ENCODE results near the gene CNTN5. TPM values are rescaled to one million over a fixed set of nuclear protein-coding genes. Genes with fewer than 3 reads are reported as not detected.
"Not testable (repeated sequence)": the region's sequence is repeated elsewhere in the genome, so short reads cannot be mapped to it uniquely, and the experiment has no call there.

CNTN5 gene
- polyA plus RNA-seq, 1 donor from 2014 or later = 1.1 TPM

DNA sequence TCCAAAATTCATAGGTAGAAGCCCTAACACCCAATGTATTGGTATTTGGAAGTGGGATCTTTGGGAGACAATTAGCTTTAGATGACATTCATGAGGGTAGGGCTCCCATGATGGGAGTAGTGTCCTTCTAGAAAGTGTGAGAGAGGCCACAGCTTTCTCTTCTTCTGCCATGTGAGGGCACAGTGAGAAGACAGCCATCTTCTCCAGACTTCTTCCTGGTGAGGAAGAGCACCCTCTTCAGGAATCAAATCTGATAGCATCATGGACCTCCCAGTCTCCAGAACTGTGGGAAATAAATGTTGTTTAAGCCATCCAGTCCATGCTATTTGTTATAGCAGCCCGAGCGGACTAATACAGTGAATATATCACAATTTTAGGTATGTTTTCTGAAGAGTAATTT is 96.9 kb downstream of the CNTN5 start:
- Histone ChIP-seq H3F3A (ENCODE audit: insufficient read depth, low read length, poor library complexity, severe bottlenecking) (no peaks in the 10 kb centered on the region), H4K20me1 (ENCODE audit: insufficient read depth) (no peaks in the 10 kb centered on the region), H3K36me3 (ENCODE audit: insufficient read depth, low read length) (no peaks in the 10 kb centered on the region), H3K27ac (ENCODE audit: low read length) (no peak overlapping the region), H3K4me3 (ENCODE audit: low read length) (no peak overlapping the region), H2AFZ (ENCODE audit: low read depth, low read length) (no peak overlapping the region), H3K4me2 (ENCODE audit: low read length) (no peak overlapping the region), H3K9me3 (ENCODE audit: low read length) (no peaks in the 10 kb centered on the region), H3K27me3 (ENCODE audit: insufficient read depth, low read depth, low read length) (no peaks in the 10 kb centered on the region), H3K79me2 (replicated peaks; ENCODE audit: insufficient read depth, low read length) (no peaks in the 10 kb centered on the region), H3K9me2 (ENCODE audit: insufficient read depth, low read length) (no peaks in the 10 kb centered on the region), H3K9ac (ENCODE audit: low read length) (no peak overlapping the region)
- TF ChIP-seq SMC3 (conservative IDR thresholded peaks at IDR 0.05; ENCODE audit: poor library complexity) (no peak), POLR2AphosphoS5 (IDR thresholded peaks at IDR 0.05) (no peak), EP300 (conservative IDR thresholded peaks at IDR 0.05; ENCODE audit: poor library complexity, severe bottlenecking) (no peak), EZH2 (IDR thresholded peaks at IDR 0.05; ENCODE audit: borderline replicate concordance, insufficient read depth, low read length, poor library complexity, severe bottlenecking) (no peak), TAF1 (IDR thresholded peaks at IDR 0.05; ENCODE audit: low read depth) (no peak)
- TF ChIP-seq, protein P1, sequence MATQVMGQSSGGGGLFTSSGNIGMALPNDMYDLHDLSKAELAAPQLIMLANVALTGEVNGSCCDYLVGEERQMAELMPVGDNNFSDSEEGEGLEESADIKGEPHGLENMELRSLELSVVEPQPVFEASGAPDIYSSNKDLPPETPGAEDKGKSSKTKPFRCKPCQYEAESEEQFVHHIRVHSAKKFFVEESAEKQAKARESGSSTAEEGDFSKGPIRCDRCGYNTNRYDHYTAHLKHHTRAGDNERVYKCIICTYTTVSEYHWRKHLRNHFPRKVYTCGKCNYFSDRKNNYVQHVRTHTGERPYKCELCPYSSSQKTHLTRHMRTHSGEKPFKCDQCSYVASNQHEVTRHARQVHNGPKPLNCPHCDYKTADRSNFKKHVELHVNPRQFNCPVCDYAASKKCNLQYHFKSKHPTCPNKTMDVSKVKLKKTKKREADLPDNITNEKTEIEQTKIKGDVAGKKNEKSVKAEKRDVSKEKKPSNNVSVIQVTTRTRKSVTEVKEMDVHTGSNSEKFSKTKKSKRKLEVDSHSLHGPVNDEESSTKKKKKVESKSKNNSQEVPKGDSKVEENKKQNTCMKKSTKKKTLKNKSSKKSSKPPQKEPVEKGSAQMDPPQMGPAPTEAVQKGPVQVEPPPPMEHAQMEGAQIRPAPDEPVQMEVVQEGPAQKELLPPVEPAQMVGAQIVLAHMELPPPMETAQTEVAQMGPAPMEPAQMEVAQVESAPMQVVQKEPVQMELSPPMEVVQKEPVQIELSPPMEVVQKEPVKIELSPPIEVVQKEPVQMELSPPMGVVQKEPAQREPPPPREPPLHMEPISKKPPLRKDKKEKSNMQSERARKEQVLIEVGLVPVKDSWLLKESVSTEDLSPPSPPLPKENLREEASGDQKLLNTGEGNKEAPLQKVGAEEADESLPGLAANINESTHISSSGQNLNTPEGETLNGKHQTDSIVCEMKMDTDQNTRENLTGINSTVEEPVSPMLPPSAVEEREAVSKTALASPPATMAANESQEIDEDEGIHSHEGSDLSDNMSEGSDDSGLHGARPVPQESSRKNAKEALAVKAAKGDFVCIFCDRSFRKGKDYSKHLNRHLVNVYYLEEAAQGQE (IDR thresholded peaks at IDR 0.05; ENCODE audit: borderline replicate concordance) = no peak
- TF ChIP-seq, protein P2, sequence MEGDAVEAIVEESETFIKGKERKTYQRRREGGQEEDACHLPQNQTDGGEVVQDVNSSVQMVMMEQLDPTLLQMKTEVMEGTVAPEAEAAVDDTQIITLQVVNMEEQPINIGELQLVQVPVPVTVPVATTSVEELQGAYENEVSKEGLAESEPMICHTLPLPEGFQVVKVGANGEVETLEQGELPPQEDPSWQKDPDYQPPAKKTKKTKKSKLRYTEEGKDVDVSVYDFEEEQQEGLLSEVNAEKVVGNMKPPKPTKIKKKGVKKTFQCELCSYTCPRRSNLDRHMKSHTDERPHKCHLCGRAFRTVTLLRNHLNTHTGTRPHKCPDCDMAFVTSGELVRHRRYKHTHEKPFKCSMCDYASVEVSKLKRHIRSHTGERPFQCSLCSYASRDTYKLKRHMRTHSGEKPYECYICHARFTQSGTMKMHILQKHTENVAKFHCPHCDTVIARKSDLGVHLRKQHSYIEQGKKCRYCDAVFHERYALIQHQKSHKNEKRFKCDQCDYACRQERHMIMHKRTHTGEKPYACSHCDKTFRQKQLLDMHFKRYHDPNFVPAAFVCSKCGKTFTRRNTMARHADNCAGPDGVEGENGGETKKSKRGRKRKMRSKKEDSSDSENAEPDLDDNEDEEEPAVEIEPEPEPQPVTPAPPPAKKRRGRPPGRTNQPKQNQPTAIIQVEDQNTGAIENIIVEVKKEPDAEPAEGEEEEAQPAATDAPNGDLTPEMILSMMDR (IDR thresholded peaks at IDR 0.05; ENCODE audit: poor library complexity, severe bottlenecking) = no peak

DNA sequence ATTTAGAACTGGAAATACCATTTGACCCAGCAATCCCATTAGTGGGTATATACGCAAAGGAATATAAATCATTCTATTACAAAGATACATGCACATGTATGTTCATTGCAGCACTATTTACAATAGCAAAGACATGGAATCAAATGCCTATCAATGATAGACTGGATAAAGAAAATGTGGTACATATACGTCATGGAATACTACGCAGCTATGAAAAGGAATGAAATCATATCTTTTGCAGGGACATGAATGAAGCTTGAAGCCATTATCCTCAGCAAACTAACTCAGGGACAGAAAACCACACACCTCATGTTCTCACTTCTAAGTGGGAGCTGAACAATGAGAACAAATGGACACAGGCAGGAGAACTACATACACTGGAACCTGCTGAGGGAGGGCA is 113.1 kb downstream of the CNTN5 start:
- H3K9me2 ChIP-seq (ENCODE audit: insufficient read depth, low read length); H3K36me3 ChIP-seq (ENCODE audit: insufficient read depth, low read length); H4K20me1 ChIP-seq (ENCODE audit: insufficient read depth); H3K9ac ChIP-seq (ENCODE audit: low read length); H2AFZ ChIP-seq (ENCODE audit: low read depth, low read length); H3F3A ChIP-seq (ENCODE audit: insufficient read depth, low read length, poor library complexity, severe bottlenecking); H3K4me3 ChIP-seq (ENCODE audit: low read length); H3K27ac ChIP-seq (ENCODE audit: low read length); H3K4me2 ChIP-seq (ENCODE audit: low read length); H3K79me2 ChIP-seq (replicated peaks; ENCODE audit: insufficient read depth, low read length); H3K9me3 ChIP-seq (ENCODE audit: low read length); H3K27me3 ChIP-seq (ENCODE audit: insufficient read depth, low read depth, low read length): not testable (repeated sequence)

DNA sequence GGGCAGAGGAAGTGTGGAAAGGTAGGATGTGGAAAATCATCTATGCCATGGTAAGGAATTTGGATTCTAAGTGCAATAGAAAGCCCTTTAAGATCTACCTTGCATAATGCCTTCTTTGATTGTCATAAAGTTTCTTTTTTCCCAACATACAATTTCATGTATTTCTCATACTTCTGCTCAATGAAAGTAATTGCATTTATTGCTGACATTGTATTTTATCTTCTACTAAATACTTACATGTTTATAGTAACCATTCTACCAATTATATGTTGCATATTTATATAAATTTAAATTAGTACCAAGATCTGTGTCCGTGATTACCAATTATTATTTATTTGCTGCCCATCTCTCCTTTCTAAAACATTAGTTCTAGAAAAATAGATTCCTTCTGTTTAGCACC is 114.8 kb downstream of the CNTN5 start:
- no peaks in the 10 kb centered on the region for H3K27me3 ChIP-seq (ENCODE audit: insufficient read depth, low read depth, low read length)
- H3K36me3 ChIP-seq (ENCODE audit: insufficient read depth, low read length) = no peaks in the 10 kb centered on the region
- no peaks in the 10 kb centered on the region for H3K9me2 ChIP-seq (ENCODE audit: insufficient read depth, low read length)
- no peaks in the 10 kb centered on the region for H3F3A ChIP-seq (ENCODE audit: insufficient read depth, low read length, poor library complexity, severe bottlenecking)
- TF ChIP-seq EP300 (conservative IDR thresholded peaks at IDR 0.05; ENCODE audit: poor library complexity, severe bottlenecking) = no peak
- no peak for TF ChIP-seq EZH2 (IDR thresholded peaks at IDR 0.05; ENCODE audit: borderline replicate concordance, insufficient read depth, low read length, poor library complexity, severe bottlenecking)
- no peak for TF ChIP-seq TAF1 (IDR thresholded peaks at IDR 0.05; ENCODE audit: low read depth)
- TF ChIP-seq MXI1 (conservative IDR thresholded peaks at IDR 0.05; ENCODE audit: poor library complexity, severe bottlenecking) = no peak
- TF ChIP-seq, protein P1 (IDR thresholded peaks at IDR 0.05; ENCODE audit: borderline replicate concordance) = no peak
- no peak for TF ChIP-seq SMC3 (conservative IDR thresholded peaks at IDR 0.05; ENCODE audit: poor library complexity)
- TF ChIP-seq RAD21 (conservative IDR thresholded peaks at IDR 0.05) = no peak
- TF ChIP-seq POLR2AphosphoS5 (IDR thresholded peaks at IDR 0.05) = no peak
- TF ChIP-seq, protein P2 (IDR thresholded peaks at IDR 0.05; ENCODE audit: poor library complexity, severe bottlenecking) = no peak
- H3K79me2 ChIP-seq (replicated peaks; ENCODE audit: insufficient read depth, low read length) = no peaks in the 10 kb centered on the region
- H3K4me2 ChIP-seq (ENCODE audit: low read length) = no peak overlapping the region
- no peak overlapping the region for H3K27ac ChIP-seq (ENCODE audit: low read length)
- H3K9me3 ChIP-seq (ENCODE audit: low read length) = no peaks in the 10 kb centered on the region
- H3K4me3 ChIP-seq (ENCODE audit: low read length) = no peak overlapping the region
- no peaks in the 10 kb centered on the region for H4K20me1 ChIP-seq (ENCODE audit: insufficient read depth)
- H3K9ac ChIP-seq (ENCODE audit: low read length) = no peak overlapping the region
- H2AFZ ChIP-seq (ENCODE audit: low read depth, low read length) = no peak overlapping the region
